Fibroblast of gingiva (primary cell): ENCODE data around the gene CNTN6.
"Not testable (repeated sequence)": the region's sequence is repeated elsewhere in the genome, so short reads cannot be mapped to it uniquely, and the experiment has no call there.

Source experiments
- DNase-seq: peaks from one replicate; pipeline ENCODE4 v3.0.0-alpha.2; 2011; ENCODE audit warnings: low read depth

The CNTN6 gene

DNA sequence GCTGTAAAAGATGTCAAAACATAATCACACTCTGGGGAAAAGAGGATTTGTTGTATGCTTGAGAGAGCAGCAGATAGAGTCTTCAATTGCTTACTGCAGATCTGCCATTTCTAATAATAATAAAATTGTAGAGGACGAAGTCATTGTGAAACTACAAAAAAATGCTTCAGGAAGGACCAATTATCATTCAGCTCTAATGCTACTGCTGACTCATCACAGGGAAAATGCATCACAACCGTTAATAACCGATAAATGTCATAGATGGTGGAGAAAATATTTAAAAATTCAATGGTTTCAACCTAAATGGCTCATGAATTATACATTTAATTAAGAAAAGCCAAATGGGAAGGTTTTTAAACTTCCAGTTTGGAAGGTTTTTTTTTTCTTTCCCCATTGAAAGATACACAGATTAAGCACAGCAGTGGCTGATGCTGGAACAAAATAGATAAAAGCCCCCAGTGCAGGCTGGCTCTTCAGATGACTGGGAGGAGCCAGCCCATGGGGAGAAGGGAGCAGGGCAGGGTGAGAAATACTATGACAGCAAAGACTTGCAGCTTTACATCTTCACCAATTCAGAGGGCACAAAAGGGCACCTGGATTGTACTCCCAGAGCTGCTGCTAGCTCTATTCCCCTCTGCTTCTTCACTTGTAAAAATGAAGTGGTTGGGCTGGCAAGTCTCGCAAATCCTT is 196.1 kb downstream of the CNTN6 start:
- DNase-seq, result no peak

- DNase-seq, result no peak
Observed at GRCh38 chr3:1292571-1293071, 199.8 kb downstream of the CNTN6 start.

DNA sequence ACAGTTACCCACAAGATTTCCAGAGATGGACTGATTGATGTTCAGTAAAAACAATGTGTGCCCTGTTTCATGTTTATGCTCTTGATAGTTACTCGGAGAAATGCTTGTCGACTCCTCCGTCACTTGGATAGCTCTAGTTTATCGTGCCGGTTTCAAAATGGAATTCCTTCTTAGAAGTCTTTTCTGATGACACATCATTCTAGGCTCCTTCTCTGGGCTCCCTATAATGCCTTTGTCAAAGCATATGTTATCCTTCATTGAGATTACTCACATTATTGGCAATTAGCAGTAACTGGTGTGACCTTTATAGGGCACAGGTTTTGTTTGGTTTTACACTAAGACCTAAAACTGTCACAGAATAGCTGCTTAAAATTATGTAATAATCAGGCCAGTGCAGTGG is 201.8 kb downstream of the CNTN6 start:
- no peak for DNase-seq

- no peak for DNase-seq
Observed at GRCh38 chr3:1318296-1319005, 225.6 kb downstream of the CNTN6 start.

DNA sequence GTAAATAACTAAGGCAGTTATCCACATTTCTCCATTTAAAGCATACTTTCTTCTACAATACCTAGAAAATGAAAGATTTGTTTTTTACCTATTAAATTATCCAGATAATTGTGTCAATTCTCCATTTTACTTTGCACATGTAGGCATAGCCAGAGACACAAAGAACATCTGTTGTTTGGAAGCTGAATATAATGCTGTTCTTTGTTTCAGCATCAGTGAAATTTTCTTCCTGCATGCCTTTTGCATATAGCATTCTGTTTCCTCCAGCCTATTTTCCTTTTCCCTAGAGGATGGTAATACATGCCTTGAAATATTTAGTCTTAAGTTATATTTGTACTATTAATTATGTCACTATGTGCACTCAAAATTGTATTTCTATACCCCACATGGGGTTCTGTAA is 233.7 kb downstream of the CNTN6 start:
- DNase-seq, result no peak

DNA sequence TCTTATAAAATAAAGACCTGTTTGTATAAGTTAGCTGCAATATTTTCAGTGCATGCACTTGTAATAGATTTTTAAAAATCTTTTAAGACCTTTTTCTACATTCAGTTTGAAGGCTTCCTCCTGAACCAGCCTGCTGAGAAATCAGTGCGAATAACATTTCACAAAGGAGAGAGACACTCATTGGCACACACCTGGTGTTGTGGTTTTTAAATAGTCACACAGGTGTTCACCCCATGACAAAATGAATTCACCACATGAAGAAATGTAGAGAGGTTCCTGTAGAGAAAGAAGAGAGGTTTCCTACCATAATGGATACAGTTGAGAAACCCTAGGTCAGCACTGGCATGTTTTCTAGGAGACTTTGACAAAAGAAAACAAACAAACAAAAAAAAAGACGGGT is 237.3 kb downstream of the CNTN6 start:
- no peak for DNase-seq

- DNase-seq, result no peak
Observed at GRCh38 chr3:1346386-1346785, 253.6 kb downstream of the CNTN6 start.

GRCh38 chr3:1348547-1348946 is 255.7 kb downstream of the CNTN6 start:
- DNase-seq, result no peak

DNA sequence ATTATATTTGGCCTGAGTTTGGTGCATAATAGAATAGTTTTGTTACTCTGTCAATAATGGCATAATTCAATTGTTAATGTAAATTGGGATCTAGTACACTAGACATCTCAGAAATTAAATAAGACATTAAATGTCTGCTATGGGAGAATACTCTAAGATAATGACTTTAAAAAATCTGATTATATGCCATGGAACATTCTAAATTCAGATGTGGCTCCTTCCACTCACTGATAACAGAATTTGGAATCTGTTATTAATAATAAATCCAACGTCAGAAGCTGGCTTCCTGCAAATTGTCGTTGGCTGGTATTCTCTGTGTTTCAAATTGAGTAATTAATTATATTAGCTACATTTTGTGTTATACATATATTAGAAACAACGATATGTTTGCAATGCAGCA is 258.1 kb downstream of the CNTN6 start:
- DNase-seq, result no peak

GRCh38 chr3:1355691-1356090 is 262.9 kb downstream of the CNTN6 start:
- no peak for DNase-seq

- DNase-seq, result no peak
Observed at GRCh38 chr3:1356101-1356500, 263.3 kb downstream of the CNTN6 start.

DNA sequence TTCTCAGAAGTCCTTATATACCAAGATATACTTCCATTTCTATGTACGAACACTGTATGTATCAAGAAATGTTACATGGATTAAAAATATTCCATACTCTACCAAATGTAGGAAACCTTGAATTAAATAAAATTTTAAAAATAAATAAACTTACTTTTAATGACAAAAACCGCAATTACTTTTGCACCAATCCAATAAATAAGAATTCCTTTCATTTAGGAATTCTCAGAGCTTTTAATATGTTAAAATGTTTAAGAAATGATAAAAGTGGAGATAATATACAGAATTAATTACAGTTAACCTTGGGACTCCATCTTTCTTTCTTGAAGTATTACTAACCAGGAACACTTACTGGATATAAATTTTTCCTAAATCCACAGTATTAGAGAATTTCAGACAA is 272.7 kb downstream of the CNTN6 start:
- DNase-seq, result no peak

- DNase-seq, result no peak
Observed at GRCh38 chr3:1374471-1374870, 281.6 kb downstream of the CNTN6 start.

DNA sequence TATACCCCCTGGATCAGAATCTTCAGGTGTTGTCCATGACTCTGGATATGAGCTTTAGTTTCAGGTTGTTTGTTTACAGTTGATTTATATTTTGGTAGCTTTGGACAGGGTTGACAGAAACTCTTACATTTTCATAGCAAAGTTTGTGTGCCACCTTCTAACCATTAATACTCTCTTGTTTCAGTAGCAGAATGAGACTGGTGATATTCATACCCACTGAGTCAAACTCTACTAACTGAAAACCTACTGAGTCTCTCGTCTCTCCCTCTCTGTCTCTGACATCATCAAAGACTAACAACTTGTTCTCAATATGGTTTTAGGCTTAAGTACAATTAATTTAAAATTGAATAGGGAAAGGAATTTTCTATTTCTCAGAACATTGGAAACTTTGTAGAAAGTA is 282.3 kb downstream of the CNTN6 start:
- DNase-seq, result no peak

GRCh38 chr3:1380926-1381646 is 288.3 kb downstream of the CNTN6 start:
- no peak for DNase-seq

DNA sequence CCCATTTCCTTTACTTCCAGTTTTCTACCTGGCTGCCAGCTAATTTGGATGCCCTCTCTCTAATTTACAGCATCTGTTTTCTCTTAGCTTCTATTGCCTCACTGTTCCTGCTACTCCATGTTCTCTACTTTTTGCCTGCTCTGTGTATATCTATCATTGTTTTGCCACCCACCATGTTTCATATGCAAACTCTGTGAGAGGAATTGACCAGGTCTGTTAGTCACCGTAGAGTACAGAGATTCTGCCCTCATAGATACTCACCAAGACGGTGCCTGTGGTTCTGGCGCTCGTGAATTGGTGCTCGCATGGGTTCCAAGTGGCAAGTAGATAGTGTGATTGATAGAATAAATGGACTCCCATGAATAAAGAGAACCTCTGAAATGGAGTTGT is 288.8 kb downstream of the CNTN6 start:
- DNase-seq, result no peak

DNA sequence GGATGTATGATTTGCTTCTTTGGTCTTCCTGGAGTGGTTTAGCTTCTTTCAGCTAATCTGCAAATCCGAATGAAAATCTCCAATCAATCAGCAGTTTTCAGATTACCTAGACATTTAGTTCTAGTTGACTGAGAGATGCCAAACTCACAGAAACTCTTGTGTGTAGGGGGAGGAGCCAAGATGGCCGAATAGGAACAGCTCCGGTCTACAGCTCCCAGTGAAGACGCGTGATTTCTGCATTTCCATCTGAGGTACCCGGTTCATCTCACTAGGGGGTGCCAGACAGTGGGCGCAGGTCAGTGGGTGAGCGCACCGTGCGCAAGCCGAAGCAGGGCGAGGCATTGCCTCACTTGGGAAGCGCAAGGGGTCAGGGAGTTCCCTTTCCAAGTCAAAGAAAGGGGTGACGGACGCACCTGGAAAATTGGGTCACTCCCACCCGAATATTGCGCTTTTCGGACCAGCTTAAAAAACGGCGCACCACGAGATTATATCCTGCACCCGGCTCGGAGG is 294.6 kb downstream of the CNTN6 start:
- not testable (repeated sequence) for DNase-seq

DNA sequence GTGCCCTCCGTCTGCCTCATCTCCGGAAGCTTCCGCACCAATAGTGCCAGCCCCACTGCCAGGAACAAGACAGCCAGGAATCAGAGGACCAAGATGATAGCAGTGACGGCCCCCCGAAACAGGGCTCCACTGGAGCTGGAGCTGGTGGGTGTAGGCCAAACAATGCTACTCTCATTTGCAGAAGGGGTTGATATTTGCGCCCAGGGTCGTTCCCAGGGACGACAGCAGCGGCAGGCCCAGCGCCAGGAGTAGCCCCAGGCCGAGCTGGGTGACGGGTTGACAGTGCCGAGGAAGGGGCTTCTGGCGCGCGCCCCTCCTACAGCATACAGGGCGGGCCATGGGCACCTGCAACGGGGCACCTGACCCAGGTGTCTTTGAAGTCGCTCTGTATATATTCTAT is 301.4 kb downstream of the CNTN6 start:
- no peak for DNase-seq

DNA sequence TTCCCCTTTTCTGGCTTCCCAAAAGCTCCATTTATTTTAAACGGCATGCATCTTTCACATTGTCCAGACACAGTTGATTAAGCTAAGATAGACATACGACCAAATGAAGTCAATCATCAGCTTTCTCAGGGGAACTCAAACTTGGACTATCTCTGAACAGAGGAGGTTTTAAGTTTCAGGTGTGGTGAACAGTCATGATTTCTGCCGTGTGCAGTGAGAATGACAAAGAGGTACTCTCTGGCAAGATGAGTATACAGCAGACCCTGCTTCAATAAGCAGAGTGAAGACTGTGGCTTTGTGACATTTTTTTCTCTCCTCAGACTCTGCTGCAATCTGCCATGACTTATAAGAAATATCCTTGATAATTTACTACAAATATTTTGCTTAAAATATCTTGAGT is 307.7 kb downstream of the CNTN6 start:
- no peak for DNase-seq

GRCh38 chr3:1404270-1404962 is 311.6 kb downstream of the CNTN6 start:
- DNase-seq, result no peak

GRCh38 chr3:1406250-1406649 is 313.4 kb downstream of the CNTN6 start:
- no peak for DNase-seq

DNA sequence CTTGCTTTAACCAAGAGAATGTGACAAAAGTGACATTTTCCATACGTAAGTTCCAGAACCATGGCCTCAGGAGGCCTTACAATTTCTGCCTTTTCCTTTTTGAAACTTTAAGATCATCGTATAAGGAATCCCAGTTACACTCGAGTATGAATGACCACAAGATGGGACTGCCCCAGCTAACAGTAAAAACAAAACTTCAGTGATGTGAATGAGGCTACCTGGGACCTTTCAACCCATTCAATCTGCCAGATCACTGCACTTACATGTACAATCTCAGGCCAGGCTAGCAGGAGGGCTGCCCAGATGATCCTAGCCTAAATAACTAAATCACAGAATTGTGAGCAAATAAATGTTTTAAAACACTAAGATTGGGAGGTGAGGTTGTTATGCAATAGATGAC is 328.8 kb downstream of the CNTN6 start:
- DNase-seq, result no peak
